Sigmoid colon (tissue), 3 donors: ENCODE results near the gene CDRT4.

Source experiments
- POLR2A ChIP-seq, 2 donors: fragments of 450-650 bp; IDR thresholded peaks; one replicate each; pipeline ENCODE4 v1.6.1; 2016; ENCODE audit warnings: antibody characterized with exemption in 2 of 2, mild to moderate bottlenecking in 2 of 2, moderate library complexity in 2 of 2
- TF ChIP-seq, protein P1 (sequence below), 4 experiments: fragments of 450-650 bp in 3 of 4; fragments of 200-600 bp in 1 of 4; IDR thresholded peaks; one replicate each; pipeline ENCODE4 v1.5.1; 2016 to 2019; ENCODE audit warnings: antibody characterized with exemption in 4 of 4, mild to moderate bottlenecking in 3 of 4, moderate library complexity in 2 of 4

DNA sequence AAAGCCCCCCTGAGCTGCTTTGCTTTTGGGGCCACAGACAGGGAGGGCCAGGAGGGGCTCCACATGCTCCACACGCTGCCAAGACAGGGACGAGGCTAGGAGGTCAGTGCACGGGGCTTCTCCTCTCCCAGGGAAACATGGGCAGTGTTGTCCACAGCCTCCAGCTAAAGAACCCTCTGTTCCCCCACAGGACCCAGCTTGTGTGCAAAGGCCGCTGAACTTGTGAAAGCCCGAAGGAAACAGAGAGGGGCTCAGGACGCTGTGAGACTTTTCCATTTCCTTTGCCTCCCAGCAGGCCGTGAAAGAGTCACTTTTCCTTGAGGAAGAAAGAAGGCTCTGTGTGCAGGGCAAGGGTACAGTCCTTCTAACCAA, 9.7 kb downstream of the CDRT4 start:
- TF ChIP-seq, protein P1, sequence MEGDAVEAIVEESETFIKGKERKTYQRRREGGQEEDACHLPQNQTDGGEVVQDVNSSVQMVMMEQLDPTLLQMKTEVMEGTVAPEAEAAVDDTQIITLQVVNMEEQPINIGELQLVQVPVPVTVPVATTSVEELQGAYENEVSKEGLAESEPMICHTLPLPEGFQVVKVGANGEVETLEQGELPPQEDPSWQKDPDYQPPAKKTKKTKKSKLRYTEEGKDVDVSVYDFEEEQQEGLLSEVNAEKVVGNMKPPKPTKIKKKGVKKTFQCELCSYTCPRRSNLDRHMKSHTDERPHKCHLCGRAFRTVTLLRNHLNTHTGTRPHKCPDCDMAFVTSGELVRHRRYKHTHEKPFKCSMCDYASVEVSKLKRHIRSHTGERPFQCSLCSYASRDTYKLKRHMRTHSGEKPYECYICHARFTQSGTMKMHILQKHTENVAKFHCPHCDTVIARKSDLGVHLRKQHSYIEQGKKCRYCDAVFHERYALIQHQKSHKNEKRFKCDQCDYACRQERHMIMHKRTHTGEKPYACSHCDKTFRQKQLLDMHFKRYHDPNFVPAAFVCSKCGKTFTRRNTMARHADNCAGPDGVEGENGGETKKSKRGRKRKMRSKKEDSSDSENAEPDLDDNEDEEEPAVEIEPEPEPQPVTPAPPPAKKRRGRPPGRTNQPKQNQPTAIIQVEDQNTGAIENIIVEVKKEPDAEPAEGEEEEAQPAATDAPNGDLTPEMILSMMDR (IDR thresholded peaks at IDR 0.05), result no peak
- no peak for TF ChIP-seq POLR2A (IDR thresholded peaks at IDR 0.05)
